T-helper 1 cell treated with Interleukin-12 subunit alpha and Interleukin-12 subunit beta and Interleukin-4 antibody, amounts not matched to agents 30 μg/mL and 1 μg/mL, for 36 hours (primary cell): ENCODE data around the gene SALL2.

ENCODE experiments used
- H3K27ac Mint-ChIP-seq: one replicate; pipeline ENCODE4 v1.8.0; 2021; ENCODE audit warnings: mild to moderate bottlenecking, mixed read lengths
- H3K27me3 Mint-ChIP-seq: one replicate; pipeline ENCODE4 v1.8.0; 2021; ENCODE audit warnings: low read depth, mixed read lengths
- H3K36me3 Mint-ChIP-seq: one replicate; pipeline ENCODE4 v1.8.0; 2021; ENCODE audit warnings: low read depth, mixed read lengths
- H3K4me1 Mint-ChIP-seq: one replicate; pipeline ENCODE4 v1.8.0; 2021; ENCODE audit warnings: low read depth, mixed read lengths
- H3K4me3 Mint-ChIP-seq: one replicate; pipeline ENCODE4 v1.8.0; 2021; ENCODE audit warnings: mild to moderate bottlenecking, moderate library complexity, mixed read lengths
- H3K9me3 Mint-ChIP-seq: one replicate; pipeline ENCODE4 v1.8.0; 2021; ENCODE audit warnings: mixed read lengths

The SALL2 gene

GRCh38 chr14:21518725-21519124 is 7.4 kb downstream of the SALL2 start:
- Mint-ChIP-seq H3K27me3 (peaks cover 7% of the 10 kb centered on the region), H3K9me3 (no peaks in the 10 kb centered on the region), H3K4me3 (no peak overlapping the region), H3K36me3 (no peaks in the 10 kb centered on the region), H3K4me1 (peaks cover 2% of the 10 kb centered on the region), H3K27ac (no peak overlapping the region)

- H3K36me3 Mint-ChIP-seq, result peaks cover 8% of the 10 kb centered on the region
- peaks cover 13% of the 10 kb centered on the region for H3K27me3 Mint-ChIP-seq
- H3K27ac Mint-ChIP-seq, result no peak overlapping the region
- no peak overlapping the region for H3K4me3 Mint-ChIP-seq
- H3K9me3 Mint-ChIP-seq, result no peaks in the 10 kb centered on the region
- H3K4me1 Mint-ChIP-seq, result peaks cover 15% of the 10 kb centered on the region
Observed at GRCh38 chr14:21514341-21514740, 11.8 kb downstream of the SALL2 start.

GRCh38 chr14:21510735-21511657 is 15.2 kb downstream of the SALL2 start, which contains the start of gene METTL3:
Gene METTL3, minus strand, starts transcription at chr14:21511340. Its CDS starts 117 bp downstream, at chr14:21511223.
- peak within 1 kb of the TSS; percentile 97 for H3K27ac Mint-ChIP-seq
- H3K9me3 Mint-ChIP-seq, result no peaks in the 10 kb centered on the region
- H3K27me3 Mint-ChIP-seq, result peaks cover 6% of the 10 kb centered on the region
- H3K4me1 Mint-ChIP-seq, result peaks cover 28% of the 10 kb centered on the region
- peaks cover 15% of the 10 kb centered on the region for H3K36me3 Mint-ChIP-seq
- peak within 1 kb of the TSS; percentile 89 for H3K4me3 Mint-ChIP-seq

GRCh38 chr14:21509432-21510143 is 16.6 kb downstream of the SALL2 start:
- H3K4me3 Mint-ChIP-seq, result peak overlapping the region; percentile 89
- no peaks in the 10 kb centered on the region for H3K9me3 Mint-ChIP-seq
- peaks cover 23% of the 10 kb centered on the region for H3K36me3 Mint-ChIP-seq
- peaks cover 36% of the 10 kb centered on the region for H3K4me1 Mint-ChIP-seq
- peaks cover 6% of the 10 kb centered on the region for H3K27me3 Mint-ChIP-seq
- peak overlapping the region; percentile 97 for H3K27ac Mint-ChIP-seq

- peaks cover 41% of the 10 kb centered on the region for H3K36me3 Mint-ChIP-seq
- H3K27ac Mint-ChIP-seq, result no peak overlapping the region
- H3K4me1 Mint-ChIP-seq, result peaks cover 39% of the 10 kb centered on the region
- H3K4me3 Mint-ChIP-seq, result no peak overlapping the region
- H3K27me3 Mint-ChIP-seq, result no peaks in the 10 kb centered on the region
- H3K9me3 Mint-ChIP-seq, result no peaks in the 10 kb centered on the region
Observed at GRCh38 chr14:21506557-21506956, 19.6 kb downstream of the SALL2 start.

- peaks cover 48% of the 10 kb centered on the region for H3K36me3 Mint-ChIP-seq
- H3K27ac Mint-ChIP-seq, result peak overlapping the region; percentile 85
- H3K9me3 Mint-ChIP-seq, result no peaks in the 10 kb centered on the region
- H3K27me3 Mint-ChIP-seq, result no peaks in the 10 kb centered on the region
- peaks cover 40% of the 10 kb centered on the region for H3K4me1 Mint-ChIP-seq
- peak overlapping the region; percentile 61 for H3K4me3 Mint-ChIP-seq
Observed at GRCh38 chr14:21505012-21505553, 21.1 kb downstream of the SALL2 start.

- Mint-ChIP-seq H3K4me1 (peaks cover 48% of the 10 kb centered on the region), H3K4me3 (no peak overlapping the region), H3K36me3 (peaks cover 58% of the 10 kb centered on the region), H3K27ac (peak overlapping the region; percentile 41), H3K9me3 (no peaks in the 10 kb centered on the region), H3K27me3 (no peaks in the 10 kb centered on the region)
Observed at GRCh38 chr14:21503376-21503775, 22.8 kb downstream of the SALL2 start.

- H3K4me1 Mint-ChIP-seq, result peaks cover 37% of the 10 kb centered on the region
- H3K36me3 Mint-ChIP-seq, result peaks cover 65% of the 10 kb centered on the region
- no peak overlapping the region for H3K4me3 Mint-ChIP-seq
- H3K9me3 Mint-ChIP-seq, result no peaks in the 10 kb centered on the region
- H3K27me3 Mint-ChIP-seq, result no peaks in the 10 kb centered on the region
- no peak overlapping the region for H3K27ac Mint-ChIP-seq
Observed at GRCh38 chr14:21501568-21501967, 24.6 kb downstream of the SALL2 start.

GRCh38 chr14:21498540-21499526 is 27.3 kb downstream of the SALL2 start:
- peak overlapping the region; percentile 66 for H3K27ac Mint-ChIP-seq
- no peaks in the 10 kb centered on the region for H3K9me3 Mint-ChIP-seq
- peaks cover 66% of the 10 kb centered on the region for H3K36me3 Mint-ChIP-seq
- no peaks in the 10 kb centered on the region for H3K27me3 Mint-ChIP-seq
- H3K4me1 Mint-ChIP-seq, result peaks cover 29% of the 10 kb centered on the region
- peak overlapping the region; percentile 11 for H3K4me3 Mint-ChIP-seq

GRCh38 chr14:21496453-21496852 is 29.7 kb downstream of the SALL2 start:
- H3K27ac Mint-ChIP-seq, result no peak overlapping the region
- peaks cover 24% of the 10 kb centered on the region for H3K4me1 Mint-ChIP-seq
- H3K4me3 Mint-ChIP-seq, result no peak overlapping the region
- H3K27me3 Mint-ChIP-seq, result no peaks in the 10 kb centered on the region
- no peaks in the 10 kb centered on the region for H3K9me3 Mint-ChIP-seq
- H3K36me3 Mint-ChIP-seq, result peaks cover 62% of the 10 kb centered on the region

- H3K27ac Mint-ChIP-seq, result no peak overlapping the region
- peaks cover 58% of the 10 kb centered on the region for H3K36me3 Mint-ChIP-seq
- no peaks in the 10 kb centered on the region for H3K27me3 Mint-ChIP-seq
- H3K4me1 Mint-ChIP-seq, result peaks cover 17% of the 10 kb centered on the region
- H3K4me3 Mint-ChIP-seq, result no peak overlapping the region
- H3K9me3 Mint-ChIP-seq, result no peaks in the 10 kb centered on the region
Observed at GRCh38 chr14:21494902-21495762, 31.0 kb downstream of the SALL2 start.

- Mint-ChIP-seq H3K4me3 (no peak overlapping the region), H3K27ac (no peak overlapping the region), H3K4me1 (no peaks in the 10 kb centered on the region), H3K9me3 (no peaks in the 10 kb centered on the region), H3K36me3 (peaks cover 22% of the 10 kb centered on the region), H3K27me3 (no peaks in the 10 kb centered on the region)
Observed at GRCh38 chr14:21486640-21487087, 39.5 kb downstream of the SALL2 start.
